A549 (cell line): ENCODE results near the gene CLEC16A. TPM values are rescaled to one million over a fixed set of nuclear protein-coding genes. Genes with fewer than 3 reads are reported as not detected.

Experiments used
- ATAC-seq, 2 experiments: fragments of 200-7000 bp in 1 of 2; fragments of >200 bp in 1 of 2; cut with Nextera tagmentation in 1 of 2; cut with Tn5 transposase in 1 of 2; 3 replicates each; pipeline versions ENCODE4 v1.8.0 to v1.9.1; 2018 to 2020; ENCODE audit warnings: mild to moderate bottlenecking in 1 of 2, moderate library complexity in 1 of 2
- CTCF ChIA-PET: fragments of 300-600 bp; sonication (Branson Sonifier 250); formaldehyde crosslinking; extraction: SDS; loops from one replicate; lab custom pipeline; 2021; ENCODE audit warnings: antibody characterized with exemption, inconsistent platforms; lab: Yijun Ruan, JAX
- POLR2A ChIA-PET: fragments of 350-600 bp; formaldehyde crosslinking; extraction: SDS; loops from one replicate; lab custom pipeline; 2021; ENCODE audit warnings: antibody characterized with exemption, inconsistent platforms; lab: Yijun Ruan, JAX
- DNase-seq, 2 experiments: peaks; one replicate each; pipeline versions ENCODE4 v3.0.0 to v3.0.0-alpha.2; 2011 to 2016; ENCODE audit warnings: low read depth in 1 of 2, low spot score in 1 of 2
- FAIRE-seq: peaks from 2 replicates; lab custom pipeline; 2011; peaks lifted over from hg19 to GRCh38; lab: Jason Lieb, UNC
- H3K27ac ChIP-seq, 2 experiments: fragments of >200 bp; sonication (Bioruptor Twin); formaldehyde crosslinking; 3 replicates each; pipeline ENCODE4 v1.5.1; 2016 to 2017
- H3K4me1 ChIP-seq: fragments of >200 bp; sonication (Bioruptor Twin); formaldehyde crosslinking; 3 replicates; pipeline ENCODE4 v1.6.1; 2016
- H3K4me2 ChIP-seq: fragments of >200 bp; sonication (Bioruptor Twin); formaldehyde crosslinking; 3 replicates; pipeline ENCODE4 v1.6.1; 2016
- H3K4me3 ChIP-seq: fragments of >200 bp; sonication (Bioruptor Twin); formaldehyde crosslinking; 3 replicates; pipeline ENCODE4 v1.5.1; 2016
- H3K9me3 ChIP-seq: fragments of >200 bp; sonication (Bioruptor Twin); formaldehyde crosslinking; 3 replicates; pipeline ENCODE4 v1.6.1; 2016
- ATOH8 ChIP-seq: fragments of 250-450 bp; sonication (Bioruptor Pico); IDR thresholded peaks from 2 replicates; pipeline ENCODE4 v1.5.0; 2020; ENCODE audit warnings: low read depth, mild to moderate bottlenecking, moderate library complexity
- BCL3 ChIP-seq: fragments of >200 bp; sonication (Bioruptor Twin); formaldehyde crosslinking; IDR thresholded peaks from 3 replicates; pipeline ENCODE4 v1.6.1; 2016
- BHLHE40 ChIP-seq: IDR thresholded peaks from 2 replicates; pipeline ENCODE4 v1.6.1; 2012; ENCODE audit warnings: low read depth, low read length, inconsistent platforms
- CHD2 ChIP-seq: fragments of 150-350 bp; IDR thresholded peaks from 2 replicates; pipeline ENCODE4 v1.6.1; 2014; ENCODE audit warnings: low read length; ENCODE audit not compliant: partially characterized antibody
- CHD4 ChIP-seq: fragments of 200-600 bp; sonication (generic); IDR thresholded peaks from 2 replicates; pipeline ENCODE4 v1.6.1; 2016; ENCODE audit warnings: antibody characterized with exemption, mild to moderate bottlenecking, borderline replicate concordance
- EHF ChIP-seq: fragments of 250-450 bp; sonication (Bioruptor Pico); IDR thresholded peaks from 2 replicates; pipeline ENCODE4 v1.5.0; 2020; ENCODE audit warnings: mild to moderate bottlenecking
- EP300 ChIP-seq, 2 experiments: fragments of >200 bp; sonication (Bioruptor Twin); formaldehyde crosslinking; IDR thresholded peaks; 2 replicates in 1 of 2; 3 replicates in 1 of 2; pipeline ENCODE4 v1.6.1; 2016 to 2017
- FOSB ChIP-seq: fragments of 250-450 bp; sonication (Bioruptor Pico); IDR thresholded peaks from 2 replicates; pipeline ENCODE4 v1.5.0; 2020; ENCODE audit warnings: mild to moderate bottlenecking, moderate library complexity
- FOSL2 ChIP-seq, 2 experiments: fragments of 450-650 bp in 1 of 2; fragments of >200 bp in 1 of 2; sonication (Bioruptor Twin) in 1 of 2; formaldehyde crosslinking; IDR thresholded peaks; 2 replicates each; pipeline versions ENCODE4 v1.5.0 to v1.6.1; 2016 to 2020; ENCODE audit warnings: mild to moderate bottlenecking in 1 of 2, moderate library complexity in 1 of 2
- FOXS1 ChIP-seq: fragments of 250-450 bp; sonication (Bioruptor Pico); IDR thresholded peaks from 2 replicates; pipeline ENCODE4 v1.5.0; 2020; ENCODE audit warnings: mild to moderate bottlenecking, moderate library complexity
- GATA3 ChIP-seq: IDR thresholded peaks from 2 replicates; pipeline ENCODE4 v1.6.1; 2012; ENCODE audit warnings: borderline replicate concordance
- HEYL ChIP-seq: fragments of 250-450 bp; sonication (Bioruptor Pico); IDR thresholded peaks from 2 replicates; pipeline ENCODE4 v1.8.0; 2021; ENCODE audit warnings: mild to moderate bottlenecking, moderate library complexity
- HOXB13 ChIP-seq: fragments of 250-450 bp; sonication (Bioruptor Pico); IDR thresholded peaks from 2 replicates; pipeline ENCODE4 v1.5.0; 2020; ENCODE audit warnings: low read depth, mild to moderate bottlenecking, moderate library complexity
- HOXB5 ChIP-seq: fragments of 250-450 bp; sonication (Bioruptor Pico); IDR thresholded peaks from 2 replicates; pipeline ENCODE4 v1.5.0; 2020; ENCODE audit warnings: mild to moderate bottlenecking, moderate library complexity
- JUN ChIP-seq, 2 experiments: fragments of >200 bp; sonication (Bioruptor Twin); formaldehyde crosslinking; IDR thresholded peaks; 2 replicates in 1 of 2; 3 replicates in 1 of 2; pipeline ENCODE4 v1.6.1; 2016 to 2017
- MAFK ChIP-seq: fragments of 450-650 bp; IDR thresholded peaks from 2 replicates; pipeline ENCODE4 v1.6.1; 2014; ENCODE audit not compliant: partially characterized antibody
- MAZ ChIP-seq: fragments of 150-350 bp; IDR thresholded peaks from 2 replicates; pipeline ENCODE4 v1.6.1; 2014; ENCODE audit warnings: antibody characterized with exemption, low read depth, low read length, borderline replicate concordance
- MYC ChIP-seq: IDR thresholded peaks from 2 replicates; pipeline ENCODE4 v1.6.1; 2012; ENCODE audit warnings: mild to moderate bottlenecking, inconsistent platforms, low read length, improper control_type of control experiment, borderline replicate concordance
- NFE2L2 ChIP-seq: fragments of 150-350 bp; conservative IDR thresholded peaks from 2 replicates; pipeline ENCODE4 v1.6.1; 2014; ENCODE audit warnings: low read length
- PBX3 ChIP-seq: IDR thresholded peaks from 2 replicates; pipeline ENCODE4 v1.6.1; 2012
- POLR2AphosphoS2 ChIP-seq: conservative IDR thresholded peaks from 2 replicates; pipeline ENCODE4 v1.6.1; 2012; ENCODE audit warnings: low read length, improper control_type of control experiment, inconsistent platforms
- RNF2 ChIP-seq: fragments of 200-600 bp; sonication (generic); IDR thresholded peaks from 2 replicates; pipeline ENCODE4 v1.6.1; 2016; ENCODE audit warnings: low read depth, mild to moderate bottlenecking, antibody characterized with exemption, moderate library complexity, borderline replicate concordance
- SMC3 ChIP-seq: fragments of >200 bp; sonication (Bioruptor Twin); formaldehyde crosslinking; IDR thresholded peaks from 3 replicates; pipeline ENCODE4 v1.6.1; 2018; ENCODE audit warnings: inconsistent platforms
- TFCP2L1 ChIP-seq: fragments of 250-450 bp; sonication (Bioruptor Pico); IDR thresholded peaks from 2 replicates; pipeline ENCODE4 v1.5.0; 2021; ENCODE audit warnings: mild to moderate bottlenecking
- TP53 ChIP-seq: fragments of 250-450 bp; sonication (Bioruptor Pico); IDR thresholded peaks from 2 replicates; pipeline ENCODE4 v1.5.0; 2021; ENCODE audit warnings: mild to moderate bottlenecking, moderate library complexity
- USF2 ChIP-seq: fragments of 450-650 bp; IDR thresholded peaks from 2 replicates; pipeline ENCODE4 v1.6.1; 2014; ENCODE audit warnings: antibody characterized with exemption
- ZC3H11A ChIP-seq: fragments of 450-650 bp; IDR thresholded peaks from 2 replicates; pipeline ENCODE4 v1.6.1; 2014; ENCODE audit warnings: antibody characterized with exemption, mild to moderate bottlenecking
- ZFP36 ChIP-seq: fragments of 450-650 bp; IDR thresholded peaks from 2 replicates; pipeline ENCODE4 v1.6.1; 2014; ENCODE audit warnings: borderline replicate concordance; ENCODE audit not compliant: partially characterized antibody
- ZNF302 ChIP-seq: fragments of 250-450 bp; sonication (Bioruptor Pico); IDR thresholded peaks from 2 replicates; pipeline ENCODE4 v1.9.0; 2021; ENCODE audit warnings: inconsistent platforms, mild to moderate bottlenecking, moderate library complexity
- ZSCAN20 ChIP-seq: fragments of 250-450 bp; sonication (Bioruptor Pico); IDR thresholded peaks from 2 replicates; pipeline ENCODE4 v1.8.0; 2022; ENCODE audit warnings: mild to moderate bottlenecking, moderate library complexity
- WGBS: methylation state at CpG from one replicate; pipeline ENCODE4 v1.1.6; 2017; ENCODE audit errors: missing lambda C conversion rate; 5-methylcytosine and 5-hydroxymethylcytosine counted together
- polyA plus RNA-seq, 4 experiments: library from polyadenylated mRNA; depleted of rRNA in 3 of 4; stranded (reverse); fragments of >200 nt; fragmentation: RNase III in 1 of 4; extraction: RNeasy Plus Mini Kit Qiagen cat#74134 plus additional on column Dnase treatment in 1 of 4; gene quantifications; 2 replicates in 3 of 4; 3 replicates in 1 of 4; pipeline ENCODE4 v1.2.3, GENCODE V29; 2011 to 2017
- TF ChIP-seq, protein P1 (sequence below): fragments of >200 bp; sonication (Bioruptor Twin); formaldehyde crosslinking; IDR thresholded peaks from 3 replicates; pipeline ENCODE4 v1.5.1; 2016

Gene CLEC16A
- polyA plus RNA-seq, 2 of the 4 experiments (the other 2 are of a cell fraction) = 8.3 to 10.4 TPM

DNA sequence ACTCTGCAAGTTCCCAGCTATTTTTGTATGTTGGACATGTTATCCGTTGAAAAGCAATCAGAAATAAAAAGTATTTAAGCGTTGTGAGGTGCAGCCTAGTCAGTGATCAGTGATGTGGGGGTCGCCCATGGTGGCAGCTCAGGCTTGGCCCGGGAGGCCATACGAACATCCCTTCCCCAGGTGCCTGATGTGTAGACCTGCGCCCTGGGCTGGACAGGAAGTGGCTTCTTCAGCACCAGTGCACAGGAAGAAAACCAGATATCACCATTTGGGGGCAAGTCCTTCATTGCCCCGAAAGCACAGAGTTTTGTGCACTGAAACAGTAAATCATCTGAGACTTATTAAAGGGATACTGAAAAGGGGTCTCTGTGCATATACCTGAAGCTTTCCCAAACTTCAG is 212.8 kb downstream of the CLEC16A start:
- no peaks in the 10 kb centered on the region for H3K9me3 ChIP-seq
- no peak overlapping the region for H3K4me3 ChIP-seq
- ChIA-PET CTCF (interaction anchor here (0.6 kb wide), 1 partner anchor 20 kb away, joined by 3 read pairs; no protein-coding TSS in a partner anchor), POLR2A (no interaction called here)
- ATAC-seq = no peak
- H3K4me2 ChIP-seq = no peak overlapping the region
- H3K4me1 ChIP-seq = no peaks in the 10 kb centered on the region
- no peak for TF ChIP-seq HOXB13 (CRISPR knock-in tag)
- TF ChIP-seq USF2 = no peak
- TF ChIP-seq HEYL = no peak
- no peak for TF ChIP-seq MYC
- no peak for TF ChIP-seq JUN (IDR thresholded peaks at IDR 0.05)
- no peak for TF ChIP-seq POLR2AphosphoS2
- no peak for TF ChIP-seq HOXB5
- no peak for TF ChIP-seq TP53 (CRISPR knock-in tag)
- TF ChIP-seq ZC3H11A = no peak
- TF ChIP-seq MAZ = no peak
- no peak for TF ChIP-seq FOSL2 (IDR thresholded peaks at IDR 0.05)
- no peak for TF ChIP-seq FOSL2 (CRISPR knock-in tag; IDR thresholded peaks at IDR 0.05)
- TF ChIP-seq FOXS1 = no peak
- TF ChIP-seq EHF (CRISPR knock-in tag) = no peak
- TF ChIP-seq FOSB (CRISPR knock-in tag) = no peak
- no peak for TF ChIP-seq CHD2
- TF ChIP-seq, all 56 proteins: peak for 0
- DNase-seq (no peak), FAIRE-seq (no peak)
- 87% methylated on average over 7 of the region's 7 CpGs for WGBS
- no peak overlapping the region for H3K27ac ChIP-seq

- CTCF ChIA-PET = interaction anchor here (0.6 kb wide), 2 partner anchors 9 to 19 kb away, joined by 3 to 4 read pairs; no protein-coding TSS in a partner anchor
- no peak overlapping the region for H3K27ac ChIP-seq
- H3K4me3 ChIP-seq = no peak overlapping the region
- no peaks in the 10 kb centered on the region for H3K9me3 ChIP-seq
- no peak for TF ChIP-seq ZSCAN20
- no peak for TF ChIP-seq HOXB13 (CRISPR knock-in tag)
- TF ChIP-seq, protein P1, sequence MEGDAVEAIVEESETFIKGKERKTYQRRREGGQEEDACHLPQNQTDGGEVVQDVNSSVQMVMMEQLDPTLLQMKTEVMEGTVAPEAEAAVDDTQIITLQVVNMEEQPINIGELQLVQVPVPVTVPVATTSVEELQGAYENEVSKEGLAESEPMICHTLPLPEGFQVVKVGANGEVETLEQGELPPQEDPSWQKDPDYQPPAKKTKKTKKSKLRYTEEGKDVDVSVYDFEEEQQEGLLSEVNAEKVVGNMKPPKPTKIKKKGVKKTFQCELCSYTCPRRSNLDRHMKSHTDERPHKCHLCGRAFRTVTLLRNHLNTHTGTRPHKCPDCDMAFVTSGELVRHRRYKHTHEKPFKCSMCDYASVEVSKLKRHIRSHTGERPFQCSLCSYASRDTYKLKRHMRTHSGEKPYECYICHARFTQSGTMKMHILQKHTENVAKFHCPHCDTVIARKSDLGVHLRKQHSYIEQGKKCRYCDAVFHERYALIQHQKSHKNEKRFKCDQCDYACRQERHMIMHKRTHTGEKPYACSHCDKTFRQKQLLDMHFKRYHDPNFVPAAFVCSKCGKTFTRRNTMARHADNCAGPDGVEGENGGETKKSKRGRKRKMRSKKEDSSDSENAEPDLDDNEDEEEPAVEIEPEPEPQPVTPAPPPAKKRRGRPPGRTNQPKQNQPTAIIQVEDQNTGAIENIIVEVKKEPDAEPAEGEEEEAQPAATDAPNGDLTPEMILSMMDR = no peak
- no peak for TF ChIP-seq BHLHE40
- no peak for TF ChIP-seq ZNF302 (CRISPR knock-in tag)
- TF ChIP-seq EHF (CRISPR knock-in tag) = no peak
- TF ChIP-seq BCL3 = no peak
- TF ChIP-seq GATA3 = no peak
- no peak for TF ChIP-seq MAFK
- no peak for TF ChIP-seq ZFP36
- no peak for TF ChIP-seq NFE2L2
- no peak for TF ChIP-seq PBX3
- TF ChIP-seq HEYL = no peak
- no peak for TF ChIP-seq CHD4
- TF ChIP-seq EP300 (IDR thresholded peaks at IDR 0.05) = no peak
- no peak for TF ChIP-seq FOSB (CRISPR knock-in tag)
- TF ChIP-seq ATOH8 = no peak
- no peak for TF ChIP-seq RNF2
- TF ChIP-seq TFCP2L1 (CRISPR knock-in tag) = no peak
- no peak for TF ChIP-seq SMC3
- TF ChIP-seq, all 56 proteins: peak for 0
- H3K4me2 ChIP-seq = no peak overlapping the region
- no peak for FAIRE-seq
- 88% methylated on average over 12 of the region's 12 CpGs for WGBS
- POLR2A ChIA-PET = interaction anchor here (1.4 kb wide), 1 partner anchor 98 kb away, joined by 4 read pairs; the partner anchor contains the start of gene SOCS1
- H3K4me1 ChIP-seq = no peaks in the 10 kb centered on the region
- no peak for DNase-seq
- ATAC-seq = no peak
Measured at GRCh38 chr16:11158018-11158417, 213.7 kb downstream of the CLEC16A start.
